Forelimb muscle (tissue), 1 donor: ENCODE measurements around the gene TRIM10. TPM values are rescaled to one million over a fixed set of nuclear protein-coding genes. Genes with fewer than 3 reads are reported as not detected.
"Not testable (repeated sequence)": the region's sequence is repeated elsewhere in the genome, so short reads cannot be mapped to it uniquely, and the experiment has no call there.

ENCODE experiments used
- DNase-seq: peaks from one replicate; pipeline ENCODE4 v3.0.0-alpha.2; 2013; ENCODE audit warnings: low read depth
- polyA plus RNA-seq: library from polyadenylated mRNA; unstranded; fragments of 120-200 nt; gene quantifications from one replicate; pipeline ENCODE4 v1.2.1, GENCODE V29; 2013; ENCODE audit not compliant: insufficient read length

TRIM10 gene
- polyA plus RNA-seq, 1 donor = 0.48 TPM

GRCh38 chr6:30154709-30155519 is 6.1 kb downstream of the TRIM10 start:
- no peak for DNase-seq

- DNase-seq = no peak
Measured at GRCh38 chr6:30154061-30154460, 7.0 kb downstream of the TRIM10 start.

DNA sequence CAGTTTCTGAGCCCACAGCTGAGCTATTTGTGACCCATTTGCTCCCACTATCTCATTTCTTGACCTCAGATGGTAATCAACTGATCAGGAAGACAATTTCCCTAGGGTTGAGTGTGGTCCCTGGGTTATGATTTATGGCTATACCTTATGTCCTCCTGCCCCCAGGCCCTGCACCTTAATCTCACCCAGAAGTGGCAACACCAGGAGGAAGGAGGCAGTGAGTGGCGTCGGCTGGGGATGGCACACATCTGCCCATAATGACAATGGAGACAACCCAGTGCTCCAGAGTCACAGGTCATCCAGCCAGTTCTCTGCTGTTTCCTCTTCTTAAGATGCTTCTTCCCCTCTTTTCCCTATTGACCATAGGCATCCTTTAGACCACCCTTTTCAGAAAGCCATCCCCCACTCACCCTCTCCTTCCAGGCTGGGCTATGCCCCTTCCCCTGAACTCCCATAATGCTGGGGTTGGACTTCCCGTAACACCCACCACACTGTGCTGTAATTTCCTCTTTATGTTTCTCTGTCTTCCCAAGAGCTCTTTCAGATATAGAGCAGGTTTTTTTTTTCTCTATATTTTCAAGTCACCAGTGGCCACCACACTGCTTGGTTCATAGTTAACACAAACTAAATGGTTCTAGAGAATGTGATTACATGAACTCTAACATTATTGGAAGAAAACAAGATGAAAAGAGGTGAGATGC is 8.0 kb downstream of the TRIM10 start:
- DNase-seq = no peak

- no peak for DNase-seq
Measured at GRCh38 chr6:30152016-30152673, 8.9 kb downstream of the TRIM10 start.

- DNase-seq = no peak
Measured at GRCh38 chr6:30151580-30151979, 9.4 kb downstream of the TRIM10 start.

DNA sequence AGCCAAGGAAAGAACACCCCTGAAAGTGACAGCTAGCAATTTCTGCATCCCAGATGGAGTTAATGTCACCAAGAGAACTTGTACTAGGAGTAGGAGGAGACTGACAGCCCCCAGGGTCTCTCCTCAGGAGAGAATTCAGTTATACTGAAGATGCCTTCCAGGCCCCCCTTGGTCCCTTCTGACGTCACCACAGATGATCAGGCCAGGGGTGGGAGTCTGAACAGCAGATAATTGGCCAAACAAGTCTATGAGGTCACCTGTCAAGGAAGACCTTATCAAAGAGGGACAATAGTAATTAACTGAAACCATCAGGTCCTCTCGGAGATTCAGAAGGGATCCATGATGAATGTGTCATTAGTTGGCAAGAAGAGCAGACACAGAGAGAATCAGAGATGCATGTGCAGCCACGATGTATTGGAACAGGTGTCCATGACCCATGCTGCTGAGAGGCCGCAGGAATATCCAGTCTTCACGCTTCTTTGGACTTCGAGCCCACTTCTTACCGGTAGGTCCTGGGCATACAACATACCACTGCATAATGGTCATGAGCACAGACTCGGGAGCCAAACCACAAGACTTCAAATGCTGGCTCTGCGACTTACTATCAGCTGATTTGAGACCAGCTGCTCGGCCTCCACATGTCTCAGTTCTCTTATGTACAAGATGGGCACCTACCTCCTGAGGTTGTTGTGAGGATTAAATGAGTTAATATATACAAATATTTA is 10.2 kb downstream of the TRIM10 start:
- DNase-seq = no peak

GRCh38 chr6:30149858-30150550 is 11.0 kb downstream of the TRIM10 start:
- DNase-seq = no peak

- DNase-seq = no peak
Measured at GRCh38 chr6:30149234-30149633, 11.8 kb downstream of the TRIM10 start.

DNA sequence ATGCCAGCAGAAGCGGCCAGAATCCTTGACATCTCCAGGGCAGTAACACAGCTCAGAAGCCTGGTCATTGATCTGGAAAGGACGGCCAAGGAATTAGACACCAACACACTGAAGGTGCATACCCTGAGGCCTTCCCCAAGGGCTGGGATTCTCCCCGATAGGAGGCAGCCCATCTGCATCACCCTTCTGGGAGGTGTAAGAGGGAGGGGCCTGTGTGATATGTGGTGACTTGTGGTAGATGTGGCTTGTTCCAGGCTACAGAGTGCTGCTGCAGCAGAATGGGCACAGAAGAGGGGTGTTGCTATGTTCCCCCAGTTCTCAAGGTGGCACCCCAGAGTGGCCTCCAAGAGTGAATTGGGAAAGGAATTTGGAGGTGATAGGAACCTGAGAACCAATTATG is 13.9 kb downstream of the TRIM10 start:
- no peak for DNase-seq

GRCh38 chr6:30145818-30146217 is 15.2 kb downstream of the TRIM10 start:
- DNase-seq = no peak

- no peak for DNase-seq
Measured at GRCh38 chr6:30144811-30145210, 16.2 kb downstream of the TRIM10 start.

DNA sequence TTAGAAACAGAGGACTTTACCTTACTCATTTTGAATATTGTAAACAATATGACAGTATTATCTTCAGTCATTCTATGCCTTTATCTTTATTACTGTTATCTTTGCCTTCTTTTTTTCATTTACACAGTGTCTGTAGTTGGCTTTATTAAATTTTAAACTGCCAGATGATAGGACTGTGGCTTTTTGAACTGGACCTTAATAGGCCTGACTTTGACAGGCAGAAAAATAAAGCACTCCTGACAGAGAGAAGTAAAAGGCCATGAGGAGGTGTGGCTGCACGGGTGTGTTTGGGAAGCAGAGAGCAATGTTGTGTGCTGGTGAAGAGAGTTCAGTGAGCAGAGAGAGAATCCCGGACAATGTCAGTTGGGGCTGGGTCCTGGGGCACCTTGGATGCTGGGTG is 17.2 kb downstream of the TRIM10 start:
- no peak for DNase-seq

DNA sequence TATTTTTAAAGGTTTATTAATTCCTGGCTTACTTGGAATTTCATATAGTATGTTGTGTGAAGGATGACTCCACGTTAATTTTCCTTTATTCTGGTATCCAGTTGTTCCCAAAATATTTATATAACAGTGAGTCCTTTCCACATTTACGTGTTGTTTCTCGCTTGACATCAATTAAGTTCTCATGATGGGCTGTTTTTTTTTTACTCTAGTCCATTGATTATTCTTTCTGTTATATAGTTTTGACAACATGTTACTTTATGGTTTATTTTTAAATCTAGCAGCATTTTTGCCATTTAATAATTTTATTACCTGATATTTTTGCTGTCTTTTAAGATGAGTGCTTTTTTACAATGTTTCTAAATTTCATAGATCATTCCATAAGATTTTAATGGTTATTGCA is 18.3 kb downstream of the TRIM10 start:
- DNase-seq = no peak

DNA sequence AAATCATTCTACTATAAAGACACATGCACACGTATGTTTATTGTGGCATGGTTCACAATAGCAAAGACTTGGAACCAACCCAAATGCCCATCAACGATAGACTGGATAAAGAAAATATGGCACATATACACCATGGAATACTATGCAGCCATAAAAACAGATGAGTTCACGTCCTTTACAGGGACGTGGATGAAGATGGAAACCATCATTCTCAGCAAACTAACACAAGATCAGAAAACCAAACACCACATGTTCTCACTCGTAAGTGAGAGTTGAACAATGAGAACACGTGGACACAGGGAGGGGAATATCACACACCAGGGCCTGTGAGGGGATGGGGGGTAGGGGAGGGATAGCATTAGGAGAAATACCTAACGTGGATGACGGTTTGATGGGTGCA is 20.8 kb downstream of the TRIM10 start:
- DNase-seq = not testable (repeated sequence)

GRCh38 chr6:30136570-30137286 is 24.3 kb downstream of the TRIM10 start:
- no peak for DNase-seq

GRCh38 chr6:30135757-30136156 is 25.3 kb downstream of the TRIM10 start, which contains the start of gene TRIM40:
TSS of gene TRIM40 (plus strand) at chr6:30136140. CDS start at chr6:30137037, 897 bp downstream.
- DNase-seq = no peak

DNA sequence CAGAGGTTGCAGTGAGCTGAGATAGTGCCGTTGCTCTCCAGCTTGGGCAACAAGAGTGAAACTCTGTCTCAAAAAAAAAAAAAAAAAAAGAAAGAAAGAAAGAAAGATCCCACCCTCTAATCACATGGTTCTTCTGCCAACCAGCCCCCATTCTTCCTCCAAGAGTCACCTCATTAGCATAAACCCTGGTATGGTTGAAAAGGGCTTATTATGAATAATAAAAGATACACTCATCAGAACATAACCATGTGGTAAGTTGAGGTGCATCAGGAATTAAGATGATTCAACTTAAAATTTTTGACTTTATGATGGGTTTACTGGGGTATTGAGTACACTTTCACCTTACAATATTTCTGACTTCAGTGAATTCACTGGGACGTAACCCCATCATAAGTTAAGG is 25.9 kb downstream of the TRIM10 start:
- no peak for DNase-seq

DNA sequence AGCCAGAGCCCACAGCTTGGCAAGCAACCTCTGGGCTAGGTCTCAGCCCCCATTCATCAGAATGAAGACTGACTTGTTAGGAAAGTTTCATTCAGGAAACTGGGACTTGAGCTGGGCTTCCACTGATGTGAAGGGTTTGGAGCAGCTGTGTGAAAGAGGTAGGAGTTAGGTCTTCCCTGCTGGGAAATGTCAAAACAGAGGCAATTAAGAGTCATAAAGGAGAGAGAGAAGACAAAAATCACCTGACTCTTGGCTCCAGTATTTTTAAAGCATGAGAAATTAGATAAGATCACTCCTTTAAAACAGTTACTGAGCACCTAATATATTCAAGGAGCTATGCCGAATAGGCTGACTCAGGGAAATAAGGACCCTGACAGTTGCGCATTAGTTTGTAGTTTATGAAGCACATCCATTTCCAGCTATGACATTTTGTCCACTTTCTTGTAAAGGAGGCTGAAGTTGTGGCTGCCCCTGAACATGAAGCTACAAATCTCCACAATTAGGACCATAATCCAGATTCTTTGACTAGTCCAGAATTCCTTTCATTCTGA is 29.0 kb downstream of the TRIM10 start:
- DNase-seq = no peak

GRCh38 chr6:30130887-30131862 is 29.8 kb downstream of the TRIM10 start:
- peak; percentile 66 for DNase-seq
